GM12892 (cell line): ENCODE results near the gene CERS6.

Experiments used
- POLR2A ChIP-seq: IDR thresholded peaks from 2 replicates; pipeline ENCODE4 v1.6.1; 2011; ENCODE audit warnings: low read depth, low read length, control low read depth
- TAF1 ChIP-seq: IDR thresholded peaks from 2 replicates; pipeline ENCODE4 v1.6.1; 2011; ENCODE audit warnings: low read depth, mild to moderate bottlenecking, control low read depth, low read length, borderline replicate concordance

DNA sequence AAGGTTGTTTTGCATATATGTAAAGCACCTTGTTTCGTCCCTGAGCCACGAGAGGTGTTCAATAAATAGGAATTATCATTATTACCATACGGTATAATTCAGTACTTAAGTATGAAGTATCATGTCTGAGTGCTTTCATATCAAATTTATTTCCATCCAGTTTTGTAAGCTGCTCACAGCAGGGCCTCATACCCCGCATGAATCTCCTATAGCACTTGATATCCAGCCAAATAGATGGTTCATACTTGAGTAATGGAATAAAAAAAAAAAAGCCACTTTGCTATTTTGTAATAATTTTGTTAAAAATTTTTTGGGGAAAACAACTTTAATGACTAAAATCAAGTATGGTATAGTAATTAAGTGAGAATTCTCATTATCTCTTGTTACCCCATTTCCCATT, 185.6 kb downstream of the CERS6 start:
- TF ChIP-seq TAF1 (no peak), POLR2A (no peak)
